Activated CD8-positive, alpha-beta memory T cell treated with anti-CD3 and anti-CD28 coated beads for 4 hours (primary cell): ENCODE data around the gene CSGALNACT2.
"Not testable (repeated sequence)": the region's sequence is repeated elsewhere in the genome, so short reads cannot be mapped to it uniquely, and the experiment has no call there.

Experiments
- DNase-seq, 2 donors: peaks; one replicate each; pipeline ENCODE4 v3.0.0-alpha.2; 2020; ENCODE audit warnings: low read depth in 2 of 2

Gene CSGALNACT2

GRCh38 chr10:43177595-43177994, 39.4 kb downstream of the CSGALNACT2 start:
- DNase-seq = no peak

GRCh38 chr10:43181146-43181545, 42.9 kb downstream of the CSGALNACT2 start:
- no peak for DNase-seq

GRCh38 chr10:43183764-43184163, 45.5 kb downstream of the CSGALNACT2 start:
- DNase-seq = not testable (repeated sequence)

- DNase-seq = no peak
Measured at GRCh38 chr10:43186150-43186549, 47.9 kb downstream of the CSGALNACT2 start.

GRCh38 chr10:43187213-43187612, 49.0 kb downstream of the CSGALNACT2 start:
- DNase-seq = no peak

GRCh38 chr10:43188702-43189101, 50.5 kb downstream of the CSGALNACT2 start:
- DNase-seq = no peak

DNA sequence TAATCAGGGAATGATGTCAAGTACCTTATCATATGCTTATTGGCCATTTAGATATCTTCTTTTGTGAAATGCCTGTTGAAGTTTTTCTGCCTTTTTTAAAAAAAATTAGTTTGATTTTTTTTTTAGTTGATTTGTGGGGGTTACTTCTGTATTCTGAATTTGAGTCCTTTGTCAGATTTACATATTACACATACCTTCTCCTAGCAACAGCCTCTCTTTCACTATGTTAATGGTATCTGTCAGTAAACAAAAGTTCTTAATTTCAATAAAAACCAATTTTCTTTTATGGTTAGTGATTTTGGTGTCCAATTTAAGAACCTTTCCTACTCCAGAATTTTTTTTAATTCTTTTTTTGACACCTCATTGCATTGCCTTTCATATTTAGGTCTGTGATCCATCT, 52.0 kb downstream of the CSGALNACT2 start:
- no peak for DNase-seq

- DNase-seq = no peak
Measured at GRCh38 chr10:43190775-43191174, 52.5 kb downstream of the CSGALNACT2 start.

- DNase-seq = no peak
Measured at GRCh38 chr10:43192884-43193283, 54.6 kb downstream of the CSGALNACT2 start.

GRCh38 chr10:43193496-43194080, 55.3 kb downstream of the CSGALNACT2 start:
- no peak for DNase-seq

DNA sequence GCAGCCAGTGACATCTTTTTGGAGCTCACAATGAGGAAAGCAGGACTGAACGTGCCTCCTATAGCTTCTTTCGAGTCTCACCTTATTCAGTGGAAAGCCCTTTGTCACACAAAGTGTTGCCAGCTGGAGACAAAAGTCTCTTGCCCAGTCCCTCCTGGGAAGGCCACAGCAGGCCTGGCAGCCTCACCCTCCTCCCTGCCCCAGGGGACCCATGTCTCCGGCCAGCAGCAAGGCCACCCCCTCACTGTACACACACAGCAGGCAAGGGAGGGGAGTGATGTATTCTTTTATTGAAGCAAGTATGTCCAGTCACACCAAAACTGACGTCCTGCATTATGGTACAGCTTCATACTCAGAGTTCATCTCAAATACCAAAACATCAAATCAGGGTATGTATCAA, 56.0 kb downstream of the CSGALNACT2 start:
- DNase-seq = no peak

DNA sequence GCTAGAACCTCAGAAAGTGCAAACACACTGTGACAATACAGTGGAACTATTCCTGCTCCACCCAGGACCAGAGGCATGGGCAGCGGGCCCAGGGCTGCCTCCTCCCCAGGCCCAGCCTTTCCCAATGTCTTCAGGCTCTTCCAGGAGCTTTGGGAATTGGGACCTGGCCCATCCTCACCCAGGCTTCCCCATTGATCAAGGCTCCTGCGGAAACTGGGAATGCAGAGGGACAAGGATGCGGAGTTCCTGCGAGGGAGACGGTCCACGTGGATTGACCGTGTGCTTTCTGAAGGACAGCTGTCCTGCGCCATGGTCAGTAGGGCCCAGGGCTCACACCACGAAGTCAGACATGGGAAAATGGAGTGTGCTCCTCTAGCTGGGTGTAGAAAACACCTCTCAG, 56.6 kb downstream of the CSGALNACT2 start:
- no peak for DNase-seq

GRCh38 chr10:43195557-43195956, 57.3 kb downstream of the CSGALNACT2 start:
- DNase-seq = no peak

DNA sequence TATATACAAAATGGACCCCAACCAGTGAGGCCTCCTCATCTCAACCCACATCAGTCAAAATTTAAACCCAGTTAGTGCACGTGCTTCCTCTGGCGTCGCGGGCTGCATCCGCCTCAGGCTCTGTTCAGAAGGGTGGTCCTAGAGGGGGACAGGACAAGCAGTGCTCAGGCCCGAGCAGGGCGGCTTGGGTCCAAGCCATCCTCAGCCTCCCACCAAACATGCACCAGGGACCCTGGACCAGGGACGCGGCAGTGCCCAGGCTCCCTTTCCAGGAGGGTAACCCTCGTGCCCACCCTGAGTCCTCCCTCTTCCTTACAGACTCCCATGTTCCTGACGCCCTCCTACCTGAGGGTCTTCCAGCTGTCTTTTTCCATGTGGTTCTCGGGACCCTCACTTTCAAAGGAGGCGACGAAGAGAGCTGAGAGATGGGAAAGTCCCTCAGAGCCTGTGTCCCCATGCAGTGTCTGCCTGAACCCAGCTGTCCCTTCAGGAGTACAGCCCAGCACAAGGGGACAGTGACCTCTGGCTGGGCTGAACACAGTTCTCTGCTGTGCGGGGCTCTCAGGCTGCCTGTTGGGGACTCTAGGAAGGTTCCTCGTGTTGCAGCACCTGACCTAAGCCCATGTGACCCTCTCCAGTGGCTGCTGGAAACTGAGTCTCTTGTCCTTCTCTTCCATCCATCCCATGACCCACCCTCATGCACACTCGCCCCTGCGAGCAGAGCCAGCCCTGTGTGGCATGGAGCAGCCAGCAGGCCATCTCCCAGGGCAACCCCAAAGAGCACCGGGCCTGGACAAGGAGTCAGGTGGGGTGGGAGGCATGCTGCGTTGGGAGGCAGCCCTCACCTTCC, 58.1 kb downstream of the CSGALNACT2 start:
- DNase-seq = no peak

- DNase-seq = no peak
Measured at GRCh38 chr10:43196981-43197833, 59.0 kb downstream of the CSGALNACT2 start.

GRCh38 chr10:43197834-43198681, 59.8 kb downstream of the CSGALNACT2 start:
- DNase-seq = no peak

DNA sequence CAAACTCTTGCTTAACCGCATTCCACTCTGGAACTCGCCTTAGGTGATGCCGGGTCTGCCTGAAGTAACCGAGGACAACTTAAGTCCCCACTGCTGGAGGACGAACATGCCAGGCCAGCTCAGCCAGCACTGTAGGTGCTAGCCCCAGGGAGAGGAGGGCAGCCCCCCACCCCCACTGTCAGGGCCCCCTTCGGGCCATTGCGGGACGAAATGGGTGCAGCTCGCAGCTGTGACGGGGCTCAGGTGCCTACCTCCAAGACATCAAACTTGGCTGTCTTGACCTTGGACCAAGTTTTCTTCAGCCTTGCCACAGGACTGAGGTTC, 60.4 kb downstream of the CSGALNACT2 start:
- DNase-seq = no peak

GRCh38 chr10:43199088-43199683, 60.9 kb downstream of the CSGALNACT2 start:
- DNase-seq = no peak

GRCh38 chr10:43199684-43200537, 61.7 kb downstream of the CSGALNACT2 start:
- no peak for DNase-seq
